ENCODE data around the gene LPCAT3.

GRCh38 chr12:6936194-6936635 lies 82.1 kb downstream of the LPCAT3 start:
- TF ChIP-seq TAF1 (IDR thresholded peaks at IDR 0.05; ENCODE audit: low read depth): no peak
- TF ChIP-seq RAD21 (IDR thresholded peaks at IDR 0.05; ENCODE audit: low read depth): no peak
- no peak for TF ChIP-seq REST (IDR thresholded peaks at IDR 0.05; ENCODE audit: low read depth)

All from Ishikawa (cell line).